Stimulated activated naive B cell treated with anti-CD40 and anti-IgM and Interleukin-4, amounts not matched to agents 10 μg/mL and 1 μg/mL and 100 μg/mL, for 72 hours (primary cell): ENCODE measurements around the gene ZNF282.

Experiments used
- ATAC-seq, 2 donors: fragments of 150-1000 bp; cut with Tn5 transposase; replicated peaks; 2 replicates each; pipeline ENCODE4 v1.10.0; 2021; ENCODE audit warnings: moderate library complexity in 1 of 2
- DNase-seq: peaks from one replicate; pipeline ENCODE4 v3.0.0; 2021
- H3K27ac Mint-ChIP-seq: one replicate; pipeline ENCODE4 v1.8.0; 2022; ENCODE audit warnings: mild to moderate bottlenecking, mixed read lengths
- H3K27me3 Mint-ChIP-seq, 2 donors: one replicate each; pipeline ENCODE4 v1.8.0; 2022; ENCODE audit warnings: mixed read lengths in 2 of 2
- H3K36me3 Mint-ChIP-seq, 2 donors: one replicate each; pipeline ENCODE4 v1.8.0; 2022; ENCODE audit warnings: mixed read lengths in 2 of 2, mild to moderate bottlenecking in 1 of 2
- H3K4me1 Mint-ChIP-seq, 2 donors: one replicate each; pipeline ENCODE4 v1.8.0; 2022; ENCODE audit warnings: mixed read lengths in 2 of 2, mild to moderate bottlenecking in 1 of 2
- H3K4me3 Mint-ChIP-seq, 2 donors: one replicate each; pipeline ENCODE4 v1.8.0; 2022; ENCODE audit warnings: mild to moderate bottlenecking in 2 of 2, mixed read lengths in 2 of 2, moderate library complexity in 1 of 2
- H3K9me3 Mint-ChIP-seq, 2 donors: one replicate each; pipeline ENCODE4 v1.8.0; 2022; ENCODE audit warnings: mixed read lengths in 2 of 2, mild to moderate bottlenecking in 1 of 2

Gene ZNF282

GRCh38 chr7:149202831-149203231 is 7.5 kb downstream of the ZNF282 start:
- H3K4me3 Mint-ChIP-seq, result no peak overlapping the region
- ATAC-seq (no peak), DNase-seq (no peak)
- H3K4me1 Mint-ChIP-seq, result peaks cover 18 to 29% of the 10 kb centered on the region in 2 donors
- no peaks in the 10 kb centered on the region for H3K9me3 Mint-ChIP-seq
- no peaks in the 10 kb centered on the region for H3K27me3 Mint-ChIP-seq
- peaks cover 50 to 72% of the 10 kb centered on the region in 2 donors for H3K36me3 Mint-ChIP-seq
- H3K27ac Mint-ChIP-seq, result no peak overlapping the region

GRCh38 chr7:149205690-149206381 is 10.5 kb downstream of the ZNF282 start:
- Mint-ChIP-seq H3K27ac (no peak overlapping the region), H3K4me3 (no peak overlapping the region), H3K27me3 (no peaks in the 10 kb centered on the region), H3K9me3 (no peaks in the 10 kb centered on the region), H3K4me1 (peaks cover 8 to 13% of the 10 kb centered on the region in 2 donors), H3K36me3 (peaks cover 33 to 72% of the 10 kb centered on the region in 2 donors)
- DNase-seq (no peak), ATAC-seq (no peak)

GRCh38 chr7:149207324-149208035 is 12.1 kb downstream of the ZNF282 start:
- peaks cover 32 to 72% of the 10 kb centered on the region in 2 donors for H3K36me3 Mint-ChIP-seq

GRCh38 chr7:149209518-149210269 is 14.3 kb downstream of the ZNF282 start:
- DNase-seq (peak; percentile 26), ATAC-seq (peak; percentile 70 to 81)
- Mint-ChIP-seq H3K4me3 (no peak overlapping the region), H3K36me3 (peaks cover 24 to 71% of the 10 kb centered on the region in 2 donors), H3K4me1 (no peaks in the 10 kb centered on the region), H3K27me3 (no peaks in the 10 kb centered on the region), H3K9me3 (no peaks in the 10 kb centered on the region), H3K27ac (no peak overlapping the region)

More at GRCh38 chr7:149207324-149208035, 12.1 kb downstream of the ZNF282 start:
- H3K27ac Mint-ChIP-seq, result no peak overlapping the region
- H3K4me3 Mint-ChIP-seq, result no peak overlapping the region
- no peaks in the 10 kb centered on the region for H3K27me3 Mint-ChIP-seq
- ATAC-seq (no peak), DNase-seq (no peak)
- no peaks in the 10 kb centered on the region for H3K9me3 Mint-ChIP-seq
- peaks cover 5 to 8% of the 10 kb centered on the region in 2 donors for H3K4me1 Mint-ChIP-seq

GRCh38 chr7:149210551-149210950 is 15.2 kb downstream of the ZNF282 start:
- H3K27ac Mint-ChIP-seq, result no peak overlapping the region
- no peak for ATAC-seq
- H3K4me3 Mint-ChIP-seq, result no peak overlapping the region
- DNase-seq, result no peak
- H3K4me1 Mint-ChIP-seq, result no peaks in the 10 kb centered on the region
- no peaks in the 10 kb centered on the region for H3K27me3 Mint-ChIP-seq
- H3K36me3 Mint-ChIP-seq, result peaks cover 24 to 69% of the 10 kb centered on the region in 2 donors
- H3K9me3 Mint-ChIP-seq, result no peaks in the 10 kb centered on the region

- DNase-seq (no peak), ATAC-seq (no peak)
- Mint-ChIP-seq H3K36me3 (peaks cover 29 to 77% of the 10 kb centered on the region in 2 donors), H3K27ac (no peak overlapping the region), H3K9me3 (no peaks in the 10 kb centered on the region), H3K4me1 (no peaks in the 10 kb centered on the region), H3K4me3 (no peak overlapping the region), H3K27me3 (no peaks in the 10 kb centered on the region)
Observed at GRCh38 chr7:149214020-149214720, 18.8 kb downstream of the ZNF282 start.

- Mint-ChIP-seq H3K9me3 (no peaks in the 10 kb centered on the region), H3K27me3 (no peaks in the 10 kb centered on the region), H3K4me1 (no peaks in the 10 kb centered on the region), H3K4me3 (no peak overlapping the region), H3K27ac (no peak overlapping the region), H3K36me3 (peaks cover 38 to 72% of the 10 kb centered on the region in 2 donors)
- ATAC-seq (no peak), DNase-seq (no peak)
Observed at GRCh38 chr7:149216402-149216801, 21.1 kb downstream of the ZNF282 start.

GRCh38 chr7:149217570-149217969 is 22.2 kb downstream of the ZNF282 start:
- Mint-ChIP-seq H3K36me3 (peaks cover 38 to 73% of the 10 kb centered on the region in 2 donors), H3K4me1 (no peaks in the 10 kb centered on the region), H3K9me3 (no peaks in the 10 kb centered on the region), H3K27ac (no peak overlapping the region), H3K4me3 (no peak overlapping the region), H3K27me3 (no peaks in the 10 kb centered on the region)
- ATAC-seq (no peak), DNase-seq (no peak)

GRCh38 chr7:149218469-149219420 is 23.4 kb downstream of the ZNF282 start:
- H3K4me3 Mint-ChIP-seq, result no peak overlapping the region
- no peaks in the 10 kb centered on the region for H3K4me1 Mint-ChIP-seq
- H3K9me3 Mint-ChIP-seq, result no peaks in the 10 kb centered on the region
- H3K36me3 Mint-ChIP-seq, result peaks cover 36 to 68% of the 10 kb centered on the region in 2 donors
- DNase-seq (no peak), ATAC-seq (no peak)
- H3K27ac Mint-ChIP-seq, result no peak overlapping the region
- H3K27me3 Mint-ChIP-seq, result no peaks in the 10 kb centered on the region

- H3K4me3 Mint-ChIP-seq, result no peak overlapping the region
- no peaks in the 10 kb centered on the region for H3K9me3 Mint-ChIP-seq
- H3K27me3 Mint-ChIP-seq, result no peaks in the 10 kb centered on the region
- DNase-seq (no peak), ATAC-seq (no peak)
- H3K4me1 Mint-ChIP-seq, result no peaks in the 10 kb centered on the region
- peaks cover 42 to 71% of the 10 kb centered on the region in 2 donors for H3K36me3 Mint-ChIP-seq
- no peak overlapping the region for H3K27ac Mint-ChIP-seq
Observed at GRCh38 chr7:149220534-149220933, 25.2 kb downstream of the ZNF282 start.

- no peak overlapping the region for H3K4me3 Mint-ChIP-seq
Observed at GRCh38 chr7:149223176-149223575, 27.8 kb downstream of the ZNF282 start.

GRCh38 chr7:149223761-149224160 is 28.4 kb downstream of the ZNF282 start:
- Mint-ChIP-seq H3K36me3 (peaks cover 37 to 57% of the 10 kb centered on the region in 2 donors), H3K4me1 (peaks cover 0 to under 1% of the 10 kb centered on the region in 2 donors), H3K27ac (no peak overlapping the region), H3K9me3 (no peaks in the 10 kb centered on the region), H3K4me3 (no peak overlapping the region), H3K27me3 (no peaks in the 10 kb centered on the region)
- ATAC-seq (no peak), DNase-seq (no peak)

More at GRCh38 chr7:149223176-149223575, 27.8 kb downstream of the ZNF282 start:
- DNase-seq (no peak), ATAC-seq (no peak)
- Mint-ChIP-seq H3K27me3 (no peaks in the 10 kb centered on the region), H3K4me1 (no peaks in the 10 kb centered on the region), H3K27ac (no peak overlapping the region), H3K36me3 (peaks cover 38 to 61% of the 10 kb centered on the region in 2 donors), H3K9me3 (no peaks in the 10 kb centered on the region)

GRCh38 chr7:149224352-149224751 is 29.0 kb downstream of the ZNF282 start:
- no peak for ATAC-seq
- DNase-seq, result no peak
- Mint-ChIP-seq H3K4me1 (peaks cover 0 to 6% of the 10 kb centered on the region in 2 donors), H3K36me3 (peaks cover 32 to 51% of the 10 kb centered on the region in 2 donors), H3K9me3 (no peaks in the 10 kb centered on the region), H3K4me3 (no peak overlapping the region), H3K27me3 (no peaks in the 10 kb centered on the region), H3K27ac (no peak overlapping the region)
